ENCODE data around the gene CLEC12A.
"Not testable (repeated sequence)": the region's sequence is repeated elsewhere in the genome, so short reads cannot be mapped to it uniquely, and the experiment has no call there.

Gene CLEC12A

GRCh38 chr12:9961901-9962300 is 9.3 kb upstream of the CLEC12A start:
- no peaks in the 10 kb centered on the region for H3K9me3 ChIP-seq (ENCODE audit: control insufficient read depth in 2 of 2, low read length in 2 of 2)
- no peaks in the 10 kb centered on the region for H3K36me3 ChIP-seq (ENCODE audit: control insufficient read depth in 2 of 2, insufficient read depth in 2 of 2, low read length in 2 of 2)
- H3K4me3 ChIP-seq (ENCODE audit: low read length in 2 of 2) = no peak overlapping the region
- no peak overlapping the region for H3K9ac ChIP-seq (ENCODE audit: low read length in 2 of 2)
- no peaks in the 10 kb centered on the region for H3K4me1 ChIP-seq (ENCODE audit: control insufficient read depth, insufficient read depth, low read length)
- H3K27me3 ChIP-seq (ENCODE audit: control insufficient read depth in 1 of 2, insufficient read depth in 2 of 2, low read length in 2 of 2) = no peaks in the 10 kb centered on the region
- H3K27ac ChIP-seq (ENCODE audit: low read length) = no peak overlapping the region

GRCh38 chr12:9969673-9970072 is 1.5 kb upstream of the CLEC12A start:
- Histone ChIP-seq H3K27ac (ENCODE audit: low read length) (no peak overlapping the region), H3K9ac (ENCODE audit: low read length in 2 of 2) (no peak overlapping the region), H3K4me1 (ENCODE audit: control insufficient read depth, insufficient read depth, low read length) (no peaks in the 10 kb centered on the region), H3K27me3 (ENCODE audit: control insufficient read depth in 1 of 2, insufficient read depth in 2 of 2, low read length in 2 of 2) (no peaks in the 10 kb centered on the region), H3K36me3 (ENCODE audit: control insufficient read depth in 2 of 2, insufficient read depth in 2 of 2, low read length in 2 of 2) (no peaks in the 10 kb centered on the region), H3K4me3 (ENCODE audit: low read length in 2 of 2) (no peak overlapping the region), H3K9me3 (ENCODE audit: control insufficient read depth in 2 of 2, low read length in 2 of 2) (no peaks in the 10 kb centered on the region)

GRCh38 chr12:9973949-9974348 is 2.7 kb downstream of the CLEC12A start:
- H3K4me1 ChIP-seq (ENCODE audit: control insufficient read depth, insufficient read depth, low read length) = no peaks in the 10 kb centered on the region
- no peaks in the 10 kb centered on the region for H3K9me3 ChIP-seq (ENCODE audit: control insufficient read depth in 2 of 2, low read length in 2 of 2)
- H3K9ac ChIP-seq (ENCODE audit: low read length in 2 of 2) = no peak overlapping the region
- no peaks in the 10 kb centered on the region for H3K27me3 ChIP-seq (ENCODE audit: control insufficient read depth in 1 of 2, insufficient read depth in 2 of 2, low read length in 2 of 2)
- no peak overlapping the region for H3K4me3 ChIP-seq (ENCODE audit: low read length in 2 of 2)
- H3K27ac ChIP-seq (ENCODE audit: low read length) = no peak overlapping the region
- H3K36me3 ChIP-seq (ENCODE audit: control insufficient read depth in 2 of 2, insufficient read depth in 2 of 2, low read length in 2 of 2) = no peaks in the 10 kb centered on the region

GRCh38 chr12:9974731-9975130 is 3.5 kb downstream of the CLEC12A start:
- not testable (repeated sequence) for H3K9me3 ChIP-seq (ENCODE audit: control insufficient read depth in 2 of 2, low read length in 2 of 2); H3K4me3 ChIP-seq (ENCODE audit: low read length in 2 of 2); H3K4me1 ChIP-seq (ENCODE audit: control insufficient read depth, insufficient read depth, low read length); H3K27ac ChIP-seq (ENCODE audit: low read length); H3K36me3 ChIP-seq (ENCODE audit: control insufficient read depth in 2 of 2, insufficient read depth in 2 of 2, low read length in 2 of 2); H3K9ac ChIP-seq (ENCODE audit: low read length in 2 of 2); H3K27me3 ChIP-seq (ENCODE audit: control insufficient read depth in 1 of 2, insufficient read depth in 2 of 2, low read length in 2 of 2)

GRCh38 chr12:9975614-9976013 is 4.4 kb downstream of the CLEC12A start:
- Histone ChIP-seq H3K9ac (ENCODE audit: low read length in 2 of 2) (no peak overlapping the region), H3K27ac (ENCODE audit: low read length) (no peak overlapping the region), H3K36me3 (ENCODE audit: control insufficient read depth in 2 of 2, insufficient read depth in 2 of 2, low read length in 2 of 2) (no peaks in the 10 kb centered on the region)

GRCh38 chr12:9976626-9977025 is 5.4 kb downstream of the CLEC12A start:
- H3K27me3 ChIP-seq (ENCODE audit: control insufficient read depth in 1 of 2, insufficient read depth in 2 of 2, low read length in 2 of 2); H3K4me1 ChIP-seq (ENCODE audit: control insufficient read depth, insufficient read depth, low read length); H3K9me3 ChIP-seq (ENCODE audit: control insufficient read depth in 2 of 2, low read length in 2 of 2); H3K27ac ChIP-seq (ENCODE audit: low read length); H3K9ac ChIP-seq (ENCODE audit: low read length in 2 of 2); H3K36me3 ChIP-seq (ENCODE audit: control insufficient read depth in 2 of 2, insufficient read depth in 2 of 2, low read length in 2 of 2); H3K4me3 ChIP-seq (ENCODE audit: low read length in 2 of 2): not testable (repeated sequence)

More at GRCh38 chr12:9975614-9976013, 4.4 kb downstream of the CLEC12A start:
- H3K9me3 ChIP-seq (ENCODE audit: control insufficient read depth in 2 of 2, low read length in 2 of 2) = no peaks in the 10 kb centered on the region
- no peaks in the 10 kb centered on the region for H3K27me3 ChIP-seq (ENCODE audit: control insufficient read depth in 1 of 2, insufficient read depth in 2 of 2, low read length in 2 of 2)
- H3K4me1 ChIP-seq (ENCODE audit: control insufficient read depth, insufficient read depth, low read length) = no peaks in the 10 kb centered on the region
- H3K4me3 ChIP-seq (ENCODE audit: low read length in 2 of 2) = no peak overlapping the region

GRCh38 chr12:9977916-9978315 is 6.7 kb downstream of the CLEC12A start:
- Histone ChIP-seq H3K27ac (ENCODE audit: low read length) (no peak overlapping the region), H3K4me1 (ENCODE audit: control insufficient read depth, insufficient read depth, low read length) (no peaks in the 10 kb centered on the region), H3K27me3 (ENCODE audit: control insufficient read depth in 1 of 2, insufficient read depth in 2 of 2, low read length in 2 of 2) (no peaks in the 10 kb centered on the region), H3K9ac (ENCODE audit: low read length in 2 of 2) (no peak overlapping the region), H3K36me3 (ENCODE audit: control insufficient read depth in 2 of 2, insufficient read depth in 2 of 2, low read length in 2 of 2) (no peaks in the 10 kb centered on the region), H3K4me3 (ENCODE audit: low read length in 2 of 2) (no peak overlapping the region), H3K9me3 (ENCODE audit: control insufficient read depth in 2 of 2, low read length in 2 of 2) (no peaks in the 10 kb centered on the region)

GRCh38 chr12:9980126-9980525 is 8.9 kb downstream of the CLEC12A start:
- no peaks in the 10 kb centered on the region for H3K9me3 ChIP-seq (ENCODE audit: control insufficient read depth in 2 of 2, low read length in 2 of 2)
- no peaks in the 10 kb centered on the region for H3K36me3 ChIP-seq (ENCODE audit: control insufficient read depth in 2 of 2, insufficient read depth in 2 of 2, low read length in 2 of 2)
- no peak overlapping the region for H3K27ac ChIP-seq (ENCODE audit: low read length)
- no peak overlapping the region for H3K9ac ChIP-seq (ENCODE audit: low read length in 2 of 2)
- no peaks in the 10 kb centered on the region for H3K4me1 ChIP-seq (ENCODE audit: control insufficient read depth, insufficient read depth, low read length)
- no peak overlapping the region for H3K4me3 ChIP-seq (ENCODE audit: low read length in 2 of 2)
- no peaks in the 10 kb centered on the region for H3K27me3 ChIP-seq (ENCODE audit: control insufficient read depth in 1 of 2, insufficient read depth in 2 of 2, low read length in 2 of 2)

GRCh38 chr12:9991876-9992275 is 20.7 kb downstream of the CLEC12A start:
- Histone ChIP-seq H3K27me3 (ENCODE audit: control insufficient read depth in 1 of 2, insufficient read depth in 2 of 2, low read length in 2 of 2) (no peaks in the 10 kb centered on the region), H3K36me3 (ENCODE audit: control insufficient read depth in 2 of 2, insufficient read depth in 2 of 2, low read length in 2 of 2) (no peaks in the 10 kb centered on the region), H3K9ac (ENCODE audit: low read length in 2 of 2) (no peak overlapping the region), H3K27ac (ENCODE audit: low read length) (no peak overlapping the region), H3K4me3 (ENCODE audit: low read length in 2 of 2) (no peak overlapping the region), H3K9me3 (ENCODE audit: control insufficient read depth in 2 of 2, low read length in 2 of 2) (no peaks in the 10 kb centered on the region), H3K4me1 (ENCODE audit: control insufficient read depth, insufficient read depth, low read length) (no peaks in the 10 kb centered on the region)

- H3K9ac ChIP-seq (ENCODE audit: low read length in 2 of 2) = no peak overlapping the region
- no peaks in the 10 kb centered on the region for H3K36me3 ChIP-seq (ENCODE audit: control insufficient read depth in 2 of 2, insufficient read depth in 2 of 2, low read length in 2 of 2)
- no peaks in the 10 kb centered on the region for H3K9me3 ChIP-seq (ENCODE audit: control insufficient read depth in 2 of 2, low read length in 2 of 2)
- H3K27me3 ChIP-seq (ENCODE audit: control insufficient read depth in 1 of 2, insufficient read depth in 2 of 2, low read length in 2 of 2) = no peaks in the 10 kb centered on the region
- no peaks in the 10 kb centered on the region for H3K4me1 ChIP-seq (ENCODE audit: control insufficient read depth, insufficient read depth, low read length)
- H3K27ac ChIP-seq (ENCODE audit: low read length) = no peak overlapping the region
- no peak overlapping the region for H3K4me3 ChIP-seq (ENCODE audit: low read length in 2 of 2)
Measured at GRCh38 chr12:9992296-9992695, 21.1 kb downstream of the CLEC12A start.

GRCh38 chr12:9999016-9999415 is 27.8 kb downstream of the CLEC12A start, which contains the start of gene CLEC1B:
TSS of gene CLEC1B (minus strand) at chr12:9999121. CDS start at chr12:9999100, 21 bp downstream.
- Histone ChIP-seq H3K27ac (ENCODE audit: low read length) (no peak within 1 kb of the TSS), H3K4me1 (ENCODE audit: control insufficient read depth, insufficient read depth, low read length) (no peaks in the 10 kb centered on the region), H3K27me3 (ENCODE audit: control insufficient read depth in 1 of 2, insufficient read depth in 2 of 2, low read length in 2 of 2) (no peaks in the 10 kb centered on the region), H3K9me3 (ENCODE audit: control insufficient read depth in 2 of 2, low read length in 2 of 2) (no peaks in the 10 kb centered on the region), H3K9ac (ENCODE audit: low read length in 2 of 2) (no peak within 1 kb of the TSS), H3K4me3 (ENCODE audit: low read length in 2 of 2) (no peak within 1 kb of the TSS), H3K36me3 (ENCODE audit: control insufficient read depth in 2 of 2, insufficient read depth in 2 of 2, low read length in 2 of 2) (no peaks in the 10 kb centered on the region)

All from stomach smooth muscle (tissue), 2 donors.